ENCODE data around the gene OVOL1. TPM values are rescaled to one million over a fixed set of nuclear protein-coding genes. Genes with fewer than 3 reads are reported as not detected.
"Not testable (repeated sequence)": the region's sequence is repeated elsewhere in the genome, so short reads cannot be mapped to it uniquely, and the experiment has no call there.

OVOL1 gene
- total RNA-seq, 2 donors from 2014 or later = 0.27 TPM; not detected in 1

DNA sequence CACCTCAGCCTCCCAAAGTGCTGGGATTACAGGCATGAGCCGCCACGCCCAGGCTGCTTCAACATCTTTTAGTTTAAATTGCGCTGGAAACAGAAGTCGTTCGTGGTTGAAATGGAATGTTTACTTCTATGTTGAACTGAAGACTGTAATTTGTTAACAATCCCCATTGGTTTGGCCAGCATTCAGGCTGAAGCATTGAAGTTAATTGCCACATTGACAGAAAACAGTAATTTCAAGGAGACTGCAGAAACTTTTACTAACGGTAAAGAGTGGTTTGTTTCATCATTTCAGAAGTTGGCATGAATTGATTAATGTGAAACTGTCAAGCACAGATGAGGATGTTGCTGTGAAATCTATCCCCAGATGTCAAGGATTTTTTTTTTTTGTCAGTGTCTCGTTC is 20.3 kb upstream of the OVOL1 start:
- H3K4me3 ChIP-seq = no peak overlapping the region
- TF ChIP-seq, protein P1, sequence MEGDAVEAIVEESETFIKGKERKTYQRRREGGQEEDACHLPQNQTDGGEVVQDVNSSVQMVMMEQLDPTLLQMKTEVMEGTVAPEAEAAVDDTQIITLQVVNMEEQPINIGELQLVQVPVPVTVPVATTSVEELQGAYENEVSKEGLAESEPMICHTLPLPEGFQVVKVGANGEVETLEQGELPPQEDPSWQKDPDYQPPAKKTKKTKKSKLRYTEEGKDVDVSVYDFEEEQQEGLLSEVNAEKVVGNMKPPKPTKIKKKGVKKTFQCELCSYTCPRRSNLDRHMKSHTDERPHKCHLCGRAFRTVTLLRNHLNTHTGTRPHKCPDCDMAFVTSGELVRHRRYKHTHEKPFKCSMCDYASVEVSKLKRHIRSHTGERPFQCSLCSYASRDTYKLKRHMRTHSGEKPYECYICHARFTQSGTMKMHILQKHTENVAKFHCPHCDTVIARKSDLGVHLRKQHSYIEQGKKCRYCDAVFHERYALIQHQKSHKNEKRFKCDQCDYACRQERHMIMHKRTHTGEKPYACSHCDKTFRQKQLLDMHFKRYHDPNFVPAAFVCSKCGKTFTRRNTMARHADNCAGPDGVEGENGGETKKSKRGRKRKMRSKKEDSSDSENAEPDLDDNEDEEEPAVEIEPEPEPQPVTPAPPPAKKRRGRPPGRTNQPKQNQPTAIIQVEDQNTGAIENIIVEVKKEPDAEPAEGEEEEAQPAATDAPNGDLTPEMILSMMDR (IDR thresholded peaks at IDR 0.05) = no peak
- H3K4me1 ChIP-seq (ENCODE audit: control insufficient read depth in 1 of 2, low read depth in 2 of 2) = peaks cover 0 to 3% of the 10 kb centered on the region in 2 donors
- H3K27ac ChIP-seq = no peak overlapping the region
- no peak for DNase-seq (ENCODE audit: low spot score)
- ATAC-seq (ENCODE audit: insufficient number of reproducible peaks, low FRiP score, low read depth) = no peak
- H3K36me3 ChIP-seq = no peaks in the 10 kb centered on the region
- no peaks in the 10 kb centered on the region for H3K9me3 ChIP-seq
- no peaks in the 10 kb centered on the region for H3K27me3 ChIP-seq (replicated peaks; ENCODE audit: insufficient read depth)

DNA sequence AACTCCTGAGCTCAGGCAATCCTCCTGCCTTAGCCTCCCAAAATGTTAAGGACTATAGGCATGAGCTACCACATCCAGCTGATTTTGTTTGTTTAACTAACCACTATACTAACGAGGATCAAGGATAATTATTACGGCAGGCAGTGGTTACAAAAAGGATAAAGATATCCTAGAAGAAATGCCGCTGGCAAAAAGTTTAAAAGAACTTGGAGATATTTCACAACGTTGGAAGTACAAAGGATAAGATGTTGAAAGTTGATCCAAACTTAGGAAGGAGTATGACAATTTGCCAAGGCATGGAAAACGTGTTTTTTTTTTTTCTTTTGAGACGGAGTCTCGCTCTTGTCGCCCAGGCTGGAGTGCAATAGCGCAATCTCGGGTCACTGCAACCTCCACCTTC is 19.5 kb upstream of the OVOL1 start:
- H3K27ac ChIP-seq = no peak overlapping the region
- ATAC-seq (ENCODE audit: insufficient number of reproducible peaks, low FRiP score, low read depth) (no peak), DNase-seq (ENCODE audit: low spot score) (no peak)

DNA sequence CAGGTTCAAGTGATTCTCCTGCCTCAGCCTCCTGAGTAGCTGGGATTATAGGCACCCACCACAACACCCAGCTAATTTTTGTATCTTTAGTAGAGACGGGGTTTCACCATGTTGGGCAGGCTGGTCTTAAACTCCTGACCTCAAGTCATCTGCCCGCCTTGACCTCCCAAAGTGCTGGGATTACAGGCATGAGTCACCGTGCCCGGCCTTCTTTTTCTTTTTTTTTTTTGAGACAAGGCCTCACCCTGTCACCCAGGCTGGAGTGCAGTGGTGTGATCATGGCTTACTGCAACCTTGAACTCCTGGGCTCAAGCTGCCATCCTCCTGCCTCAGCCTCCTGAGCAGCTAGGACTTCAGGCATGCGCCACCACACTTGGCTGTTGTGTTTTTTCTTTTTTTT is 19.1 kb upstream of the OVOL1 start:
- not testable (repeated sequence) for H3K36me3 ChIP-seq; ATAC-seq (ENCODE audit: insufficient number of reproducible peaks, low FRiP score, low read depth); H3K27me3 ChIP-seq (replicated peaks; ENCODE audit: insufficient read depth); DNase-seq (ENCODE audit: low spot score); H3K9me3 ChIP-seq; H3K4me1 ChIP-seq (ENCODE audit: control insufficient read depth in 1 of 2, low read depth in 2 of 2); H3K27ac ChIP-seq; H3K4me3 ChIP-seq

More for the DNA sequence above, 19.5 kb upstream of the OVOL1 start:
- Histone ChIP-seq H3K4me3 (no peak overlapping the region), H3K4me1 (ENCODE audit: control insufficient read depth in 1 of 2, low read depth in 2 of 2) (peaks cover 0 to 3% of the 10 kb centered on the region in 2 donors), H3K27me3 (replicated peaks; ENCODE audit: insufficient read depth) (no peaks in the 10 kb centered on the region), H3K36me3 (no peaks in the 10 kb centered on the region), H3K9me3 (no peaks in the 10 kb centered on the region)
- TF ChIP-seq, protein P1 (IDR thresholded peaks at IDR 0.05) = no peak

DNA sequence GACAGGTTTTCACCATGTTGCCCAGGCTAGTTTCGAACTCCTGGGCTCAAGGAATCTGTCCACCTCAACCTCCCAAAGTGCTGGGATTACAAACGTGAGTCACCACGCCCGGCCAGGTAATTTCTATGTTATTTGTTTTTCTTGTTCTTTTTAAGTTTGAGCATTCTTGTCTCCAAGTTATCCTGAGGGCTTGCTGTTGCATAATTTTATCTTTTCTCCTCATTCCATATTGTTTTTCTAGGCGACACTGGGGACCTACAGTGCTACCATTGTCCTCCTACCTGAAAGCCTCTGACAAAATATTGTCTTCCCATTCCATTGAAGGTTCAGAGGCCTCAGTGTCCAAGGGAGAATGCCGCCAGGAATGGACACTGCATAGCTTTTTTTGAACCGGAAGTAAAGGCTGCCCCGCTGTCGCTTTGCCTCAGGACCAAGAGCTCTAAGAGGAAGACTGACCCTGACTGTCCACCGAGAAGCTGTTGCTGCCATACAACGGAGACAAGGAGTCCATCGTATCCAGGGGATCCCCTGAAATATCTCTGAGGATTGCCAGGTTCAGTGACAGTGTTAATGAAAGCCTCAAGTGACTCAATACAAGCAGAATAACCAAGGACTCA is 15.8 kb upstream of the OVOL1 start:
- DNase-seq (ENCODE audit: low spot score) (no peak), ATAC-seq (ENCODE audit: insufficient number of reproducible peaks, low FRiP score, low read depth) (no peak)
- Histone ChIP-seq H3K9me3 (no peaks in the 10 kb centered on the region), H3K27me3 (replicated peaks; ENCODE audit: insufficient read depth) (no peaks in the 10 kb centered on the region), H3K4me1 (ENCODE audit: control insufficient read depth in 1 of 2, low read depth in 2 of 2) (peaks cover 0 to 3% of the 10 kb centered on the region in 2 donors), H3K36me3 (no peaks in the 10 kb centered on the region), H3K4me3 (no peak overlapping the region), H3K27ac (no peak overlapping the region)
- TF ChIP-seq, protein P1 (IDR thresholded peaks at IDR 0.05) = no peak

DNA sequence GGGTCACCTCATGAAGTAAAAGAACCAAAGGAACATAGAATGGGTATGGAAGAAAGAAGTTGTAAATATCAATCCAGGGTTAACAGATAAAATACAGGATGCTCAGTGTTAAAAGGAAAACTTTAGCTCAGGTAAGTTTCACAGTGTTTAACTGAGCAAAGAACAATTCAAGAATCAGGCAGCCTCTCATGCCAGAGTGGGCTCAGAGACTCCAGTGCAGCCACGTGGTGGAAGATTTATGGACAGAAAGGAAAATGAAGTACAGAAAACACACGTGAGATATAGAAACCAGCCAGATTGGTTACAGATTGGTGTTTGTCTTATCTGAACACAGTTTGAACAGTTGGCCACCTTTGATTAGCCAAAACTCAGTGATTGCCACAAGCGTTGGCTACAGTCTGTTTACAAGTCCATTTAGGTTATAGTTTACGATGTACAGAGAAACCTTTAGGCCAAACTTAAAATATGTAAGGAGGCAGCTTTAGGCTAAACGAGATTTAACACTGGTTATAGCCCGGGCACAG is 15.2 kb upstream of the OVOL1 start:
- Histone ChIP-seq H3K36me3 (peaks cover 2% of the 10 kb centered on the region), H3K9me3 (no peaks in the 10 kb centered on the region), H3K4me1 (ENCODE audit: control insufficient read depth in 1 of 2, low read depth in 2 of 2) (peaks cover 0 to 3% of the 10 kb centered on the region in 2 donors), H3K4me3 (no peak overlapping the region), H3K27ac (no peak overlapping the region), H3K27me3 (replicated peaks; ENCODE audit: insufficient read depth) (no peaks in the 10 kb centered on the region)
- ATAC-seq (ENCODE audit: insufficient number of reproducible peaks, low FRiP score, low read depth) (no peak), DNase-seq (ENCODE audit: low spot score) (no peak)
- TF ChIP-seq, protein P1 (IDR thresholded peaks at IDR 0.05) = no peak
